ENCODE results near the gene SULT1A1. TPM values are rescaled to one million over a fixed set of nuclear protein-coding genes. Genes with fewer than 3 reads are reported as not detected.
"Not testable (repeated sequence)": the region's sequence is repeated elsewhere in the genome, so short reads cannot be mapped to it uniquely, and the experiment has no call there.

The SULT1A1 gene
- total and polyA plus RNA-seq, 2 of the 8 experiments (the other 6 are each of a cell fraction or from before 2014, with no cell fraction given): 2.1 to 4.0 TPM

DNA sequence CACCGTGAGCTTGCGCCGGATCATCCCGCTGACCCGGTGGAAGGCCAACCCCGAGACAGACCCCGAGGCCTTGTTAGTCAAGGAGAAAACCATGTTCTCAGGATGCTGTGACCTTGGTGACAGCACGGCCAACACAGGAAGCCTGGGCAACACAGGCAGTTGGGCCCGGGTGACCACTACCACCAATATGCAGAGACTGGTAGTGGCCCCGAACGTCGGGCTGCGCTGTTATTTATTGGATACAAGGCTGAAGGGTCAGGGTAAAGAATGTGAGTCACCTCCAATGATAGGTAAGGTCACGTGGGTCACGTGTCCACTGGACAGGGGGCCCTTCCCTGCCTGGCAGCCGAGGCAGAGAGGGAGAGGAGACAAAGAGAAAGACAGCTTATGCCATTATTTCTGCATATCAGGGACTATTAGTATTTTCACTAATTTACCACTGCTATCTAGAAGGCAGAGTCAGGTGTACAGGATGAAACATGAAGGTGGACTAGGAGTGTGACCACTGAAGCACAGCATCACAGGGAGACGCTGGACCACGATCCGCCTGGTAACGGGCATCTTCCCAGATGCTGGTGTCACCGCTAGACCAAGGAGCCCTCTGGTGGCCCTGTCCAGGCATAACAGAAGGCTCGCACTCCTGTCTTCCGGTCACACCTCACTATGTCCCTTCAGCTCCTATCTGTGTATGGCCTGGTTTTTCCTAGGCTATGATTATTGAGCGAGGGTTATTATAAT, 5.8 kb upstream of the SULT1A1 start:
- TF ChIP-seq RAD21 (IDR thresholded peaks at IDR 0.05 in 1 of 2, conservative IDR thresholded peaks at IDR 0.05 in 1 of 2; ENCODE audit: low read depth in 2 of 2, low read length in 2 of 2): peak; percentile 63 to 66
- TF ChIP-seq, protein P1, sequence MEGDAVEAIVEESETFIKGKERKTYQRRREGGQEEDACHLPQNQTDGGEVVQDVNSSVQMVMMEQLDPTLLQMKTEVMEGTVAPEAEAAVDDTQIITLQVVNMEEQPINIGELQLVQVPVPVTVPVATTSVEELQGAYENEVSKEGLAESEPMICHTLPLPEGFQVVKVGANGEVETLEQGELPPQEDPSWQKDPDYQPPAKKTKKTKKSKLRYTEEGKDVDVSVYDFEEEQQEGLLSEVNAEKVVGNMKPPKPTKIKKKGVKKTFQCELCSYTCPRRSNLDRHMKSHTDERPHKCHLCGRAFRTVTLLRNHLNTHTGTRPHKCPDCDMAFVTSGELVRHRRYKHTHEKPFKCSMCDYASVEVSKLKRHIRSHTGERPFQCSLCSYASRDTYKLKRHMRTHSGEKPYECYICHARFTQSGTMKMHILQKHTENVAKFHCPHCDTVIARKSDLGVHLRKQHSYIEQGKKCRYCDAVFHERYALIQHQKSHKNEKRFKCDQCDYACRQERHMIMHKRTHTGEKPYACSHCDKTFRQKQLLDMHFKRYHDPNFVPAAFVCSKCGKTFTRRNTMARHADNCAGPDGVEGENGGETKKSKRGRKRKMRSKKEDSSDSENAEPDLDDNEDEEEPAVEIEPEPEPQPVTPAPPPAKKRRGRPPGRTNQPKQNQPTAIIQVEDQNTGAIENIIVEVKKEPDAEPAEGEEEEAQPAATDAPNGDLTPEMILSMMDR (IDR thresholded peaks at IDR 0.05; ENCODE audit: control extremely low read depth in 1 of 3, insufficient read depth in 1 of 3, low read depth in 1 of 3, low read length in 3 of 3): peak; percentile 43 to 52 (median 45)
- not testable (repeated sequence) for H4K20me1 ChIP-seq (replicated peaks in 1 of 2; ENCODE audit: control insufficient read depth in 1 of 2, insufficient read depth in 2 of 2, low read length in 2 of 2); H2BK120ac ChIP-seq (replicated peaks; ENCODE audit: low read depth, low read length); H3K27me3 ChIP-seq (replicated peaks in 1 of 4; ENCODE audit: control insufficient read depth in 3 of 4, extremely low read depth in 1 of 4, insufficient read depth in 3 of 4, low read length in 3 of 4); H2AFZ ChIP-seq (ENCODE audit: low read length); H4K5ac ChIP-seq (ENCODE audit: insufficient read length, low read depth, low read length); H3K36me3 ChIP-seq (ENCODE audit: control insufficient read depth in 2 of 4, insufficient read depth in 4 of 4, low read length in 3 of 4); H4K91ac ChIP-seq (replicated peaks; ENCODE audit: insufficient read length, low read length); H3K9me3 ChIP-seq (ENCODE audit: insufficient read depth in 2 of 2, low read depth in 1 of 2, low read length in 1 of 2); H2BK20ac ChIP-seq (ENCODE audit: low read length); H3K14ac ChIP-seq (ENCODE audit: insufficient read length); H3K27ac ChIP-seq (ENCODE audit: low read depth, low read length); H3K23ac ChIP-seq (ENCODE audit: insufficient read length); H2BK12ac ChIP-seq (ENCODE audit: low read depth, low read length); H2BK15ac ChIP-seq (ENCODE audit: low read length); H3K4ac ChIP-seq (replicated peaks; ENCODE audit: insufficient read length, low read depth, low read length); H3K4me1 ChIP-seq (replicated peaks in 1 of 4; ENCODE audit: control insufficient read depth in 3 of 4, insufficient read depth in 4 of 4, low read length in 3 of 4); H3K9ac ChIP-seq (replicated peaks in 1 of 4; ENCODE audit: extremely low read depth in 1 of 4, low read depth in 3 of 4, low read length in 3 of 4); H3K79me2 ChIP-seq (ENCODE audit: control insufficient read depth in 1 of 2, insufficient read depth in 2 of 2, low read length in 2 of 2); H3K23me2 ChIP-seq (ENCODE audit: low read depth, low read length); H3K18ac ChIP-seq (ENCODE audit: extremely low read depth, low read length); H3K56ac ChIP-seq (replicated peaks; ENCODE audit: insufficient read length, low read depth, low read length); FAIRE-seq; H3K4me3 ChIP-seq (ENCODE audit: extremely low read depth in 1 of 4, insufficient read depth in 2 of 4, low read depth in 3 of 4, low read length in 4 of 4); H2BK5ac ChIP-seq (ENCODE audit: low read depth, low read length); H4K8ac ChIP-seq (ENCODE audit: extremely low read depth, insufficient read depth, low read length); H3K79me1 ChIP-seq (ENCODE audit: low read depth, low read length); H2AK5ac ChIP-seq (ENCODE audit: low read depth, low read length); H3K4me2 ChIP-seq (ENCODE audit: insufficient read depth in 1 of 2, low read depth in 2 of 2, low read length in 2 of 2)
- ChIA-PET CTCF (ENCODE audit: partially characterized antibody) (interaction anchor here (0.7 to 2.6 kb wide), 8 partner anchors 12 to 136 kb away, joined by 3 to 7 read pairs (median 4); no protein-coding TSS in a partner anchor), POLR2A (ENCODE audit: partially characterized antibody) (interaction anchor here (0.6 kb wide), 1 partner anchor 112 kb away, joined by 3 read pairs; no protein-coding TSS in a partner anchor)
- peak in 1 of 2 experiments; percentile 60 for DNase-seq (ENCODE audit: low read depth in 1 of 2, low spot score in 2 of 2)
- 54% methylated on average over 16 of the region's 24 CpGs; no CpG with 5 or more reads in 1 of the 2 experiments for WGBS, 2 experiments (ENCODE audit: extremely low coverage in 1 of 2, insufficient coverage in 1 of 2, insufficient read length in 1 of 2, insufficient replicate concordance in 2 of 2, low coverage in 1 of 2, low lambda C conversion rate in 2 of 2, missing lambda C conversion rate in 1 of 2)

Measured in H1 (cell line).